Upper lobe of left lung (tissue), 6 donors: ENCODE data around the gene ADAMTS17. TPM values are rescaled to one million over a fixed set of nuclear protein-coding genes. Genes with fewer than 3 reads are reported as not detected.
A peak's percentile ranks its signal among the peaks of the same experiment; 100 is the strongest.

ENCODE experiments used
- ATAC-seq, 2 donors: fragments of 200-7000 bp; cut with Tn5 transposase; one replicate each; pipeline ENCODE4 v1.9.1; 2022; ENCODE audit warnings: mild to moderate bottlenecking in 2 of 2, moderate library complexity in 2 of 2; ENCODE audit not compliant: low FRiP score in 2 of 2
- DNase-seq, 2 donors: peaks; one replicate each; pipeline ENCODE4 v3.0.0-alpha.2; 2019 to 2020
- H3K27ac ChIP-seq, 4 donors: fragments of 200-600 bp; sonication (generic); one replicate each; pipeline ENCODE4 v1.5.1; 2016 to 2019
- H3K27me3 ChIP-seq, 4 donors: fragments of 200-600 bp; sonication (generic); one replicate each; pipeline ENCODE4 v1.5.1; 2017 to 2019
- H3K36me3 ChIP-seq, 4 donors: fragments of 200-600 bp; sonication (generic); one replicate each; pipeline ENCODE4 v1.5.1; 2016 to 2019
- H3K4me1 ChIP-seq, 4 donors: fragments of 200-600 bp; sonication (generic); one replicate each; pipeline ENCODE4 v1.5.1; 2018 to 2019
- H3K4me3 ChIP-seq, 4 donors: fragments of 200-600 bp; sonication (generic); one replicate each; pipeline ENCODE4 v1.5.1; 2017 to 2019; ENCODE audit warnings: mild to moderate bottlenecking in 2 of 4, moderate library complexity in 1 of 4
- H3K9me3 ChIP-seq, 4 donors: fragments of 200-600 bp; sonication (generic); one replicate each; pipeline ENCODE4 v1.5.1; 2018 to 2019
- EP300 ChIP-seq, 4 donors: sonication (generic); formaldehyde crosslinking; IDR thresholded peaks; one replicate each; pipeline ENCODE4 v1.5.1; 2017; ENCODE audit warnings: antibody characterized with exemption in 4 of 4, control low read depth in 2 of 4
- POLR2A ChIP-seq, 4 donors: fragments of 450-650 bp; IDR thresholded peaks; one replicate each; pipeline ENCODE4 v1.5.1; 2016 to 2017; ENCODE audit warnings: antibody characterized with exemption in 4 of 4, mild to moderate bottlenecking in 2 of 4
- POLR2AphosphoS5 ChIP-seq, 2 donors: sonication (generic); formaldehyde crosslinking; IDR thresholded peaks; one replicate each; pipeline ENCODE4 v1.5.1; 2017; ENCODE audit warnings: antibody characterized with exemption in 2 of 2
- WGBS, 2 donors: methylation state at CpG; one replicate each; pipeline ENCODE4 v1.1.5; 2017 to 2018; 5-methylcytosine and 5-hydroxymethylcytosine counted together
- total RNA-seq, 6 donors: library from RNA; depleted of rRNA in 4 of 6; stranded (reverse); fragments of >200 nt in 4 of 6; gene quantifications; one replicate each; pipeline versions ENCODE4 v1.1.0 to v1.2.1, GENCODE V29; 2016 to 2021
- TF ChIP-seq, protein P1 (sequence below), 6 experiments: fragments of 450-650 bp in 4 of 6; fragments of 200-600 bp in 2 of 6; sonication (generic) in 2 of 6; IDR thresholded peaks; one replicate each; pipeline ENCODE4 v1.5.1; 2016 to 2019; ENCODE audit warnings: antibody characterized with exemption in 6 of 6
- donor health status: DM: no; HTN: no; CAD: no; lungs with moderate emphysema.
- donor health status: DM: no; HTN: yes; CAD: no; lungs with severe emphysema.

The ADAMTS17 gene
- total RNA-seq, 6 donors from 2014 or later: 3.2 to 11.5 (median 5.7) TPM

DNA sequence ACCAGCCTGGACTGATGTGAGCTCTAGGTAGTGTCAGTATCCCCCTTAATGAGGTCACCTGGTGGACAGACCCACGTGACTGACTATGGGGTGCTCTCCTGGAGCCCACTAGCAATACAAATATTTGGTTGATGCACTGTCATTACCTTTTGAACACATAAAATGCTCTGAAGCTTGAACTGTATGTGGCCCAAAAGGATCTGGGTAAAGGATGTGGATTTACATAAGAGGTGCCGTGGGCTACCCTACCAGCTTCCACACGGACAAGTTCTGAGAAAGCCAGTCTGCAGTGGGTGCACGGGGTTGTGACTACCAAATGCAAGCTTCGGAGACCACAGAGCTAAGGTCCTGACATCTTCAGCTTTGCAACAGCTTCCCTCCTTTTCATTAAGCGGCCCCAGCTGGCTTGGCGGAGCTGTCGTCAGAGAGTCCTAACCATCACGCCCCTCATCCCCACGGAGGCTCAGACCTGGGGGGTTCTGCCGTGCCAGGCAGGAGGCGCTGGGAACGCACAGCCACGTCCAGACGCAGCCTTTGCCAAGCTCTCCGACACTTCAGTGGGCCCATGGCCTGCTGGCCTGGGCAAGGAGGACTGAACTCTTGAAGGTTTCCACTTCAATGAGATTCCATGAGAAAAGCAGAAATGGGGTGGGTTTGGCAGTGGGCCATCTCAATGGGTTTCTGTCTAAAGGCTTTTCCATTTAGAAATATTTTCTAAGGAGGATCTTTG, 228.3 kb downstream of the ADAMTS17 start:
- WGBS, 2 donors: 66 to 75% methylated on average over 14 to 16 of the region's 16 CpGs
- no peaks in the 10 kb centered on the region for H3K27me3 ChIP-seq
- no peaks in the 10 kb centered on the region for H3K9me3 ChIP-seq
- no peaks in the 10 kb centered on the region for H3K36me3 ChIP-seq
- peak overlapping the region; percentile 29 to 70 (median 58) for H3K27ac ChIP-seq
- DNase-seq: no peak
- ATAC-seq: no peak
- H3K4me3 ChIP-seq: peak overlapping the region in 1 of 4 donors; percentile 39
- TF ChIP-seq POLR2A (IDR thresholded peaks at IDR 0.05) (no peak), EP300 (IDR thresholded peaks at IDR 0.05) (no peak), POLR2AphosphoS5 (IDR thresholded peaks at IDR 0.05) (no peak)
- TF ChIP-seq, protein P1, sequence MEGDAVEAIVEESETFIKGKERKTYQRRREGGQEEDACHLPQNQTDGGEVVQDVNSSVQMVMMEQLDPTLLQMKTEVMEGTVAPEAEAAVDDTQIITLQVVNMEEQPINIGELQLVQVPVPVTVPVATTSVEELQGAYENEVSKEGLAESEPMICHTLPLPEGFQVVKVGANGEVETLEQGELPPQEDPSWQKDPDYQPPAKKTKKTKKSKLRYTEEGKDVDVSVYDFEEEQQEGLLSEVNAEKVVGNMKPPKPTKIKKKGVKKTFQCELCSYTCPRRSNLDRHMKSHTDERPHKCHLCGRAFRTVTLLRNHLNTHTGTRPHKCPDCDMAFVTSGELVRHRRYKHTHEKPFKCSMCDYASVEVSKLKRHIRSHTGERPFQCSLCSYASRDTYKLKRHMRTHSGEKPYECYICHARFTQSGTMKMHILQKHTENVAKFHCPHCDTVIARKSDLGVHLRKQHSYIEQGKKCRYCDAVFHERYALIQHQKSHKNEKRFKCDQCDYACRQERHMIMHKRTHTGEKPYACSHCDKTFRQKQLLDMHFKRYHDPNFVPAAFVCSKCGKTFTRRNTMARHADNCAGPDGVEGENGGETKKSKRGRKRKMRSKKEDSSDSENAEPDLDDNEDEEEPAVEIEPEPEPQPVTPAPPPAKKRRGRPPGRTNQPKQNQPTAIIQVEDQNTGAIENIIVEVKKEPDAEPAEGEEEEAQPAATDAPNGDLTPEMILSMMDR (IDR thresholded peaks at IDR 0.05): no peak
- peaks cover 26 to 45% (median 35%) of the 10 kb centered on the region in 4 donors for H3K4me1 ChIP-seq

DNA sequence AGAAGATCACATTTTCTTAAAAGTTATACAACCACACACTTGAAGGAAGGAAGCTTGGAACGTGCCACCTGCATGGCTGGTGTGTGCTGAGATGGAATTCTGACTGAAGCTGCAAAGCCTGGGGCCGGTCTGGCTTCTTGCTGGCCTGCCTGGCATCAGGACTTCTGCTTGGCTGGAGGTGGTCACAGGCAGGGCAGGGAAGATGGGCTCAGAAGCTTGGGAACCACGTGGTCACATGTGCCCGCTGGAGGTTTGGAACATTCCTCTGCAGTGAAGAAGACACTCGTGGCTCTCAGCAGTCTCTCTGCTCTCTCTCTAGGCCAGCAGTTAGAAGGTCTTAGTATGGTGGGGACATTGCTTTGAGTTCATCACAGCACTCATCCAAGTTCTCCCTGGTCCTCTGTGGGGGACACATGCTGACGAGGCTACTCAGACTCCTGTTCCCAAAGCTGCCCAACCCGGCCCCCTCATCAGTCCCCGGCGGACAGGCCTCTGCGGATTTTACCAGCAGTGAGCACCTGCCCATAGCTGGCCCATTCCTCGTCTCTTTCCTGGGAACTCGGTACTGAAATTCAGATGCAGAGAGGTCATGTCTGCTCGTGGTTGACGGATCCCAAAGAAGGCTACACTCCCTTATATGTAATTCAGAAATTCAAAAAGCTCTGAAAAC, 229.0 kb downstream of the ADAMTS17 start:
- Histone ChIP-seq H3K27ac (peak overlapping the region in 2 of 4 donors; percentile 73 to 83), H3K27me3 (no peaks in the 10 kb centered on the region), H3K9me3 (no peaks in the 10 kb centered on the region), H3K4me3 (no peak overlapping the region), H3K36me3 (no peaks in the 10 kb centered on the region), H3K4me1 (peaks cover 26 to 45% (median 35%) of the 10 kb centered on the region in 4 donors)
- TF ChIP-seq POLR2A (IDR thresholded peaks at IDR 0.05) (no peak), POLR2AphosphoS5 (IDR thresholded peaks at IDR 0.05) (no peak), EP300 (IDR thresholded peaks at IDR 0.05) (no peak)
- TF ChIP-seq, protein P1 (IDR thresholded peaks at IDR 0.05): no peak
- ATAC-seq (no peak), DNase-seq (no peak)
- WGBS, 2 donors: 85 to 91% methylated on average over 10 to 14 of the region's 14 CpGs

DNA sequence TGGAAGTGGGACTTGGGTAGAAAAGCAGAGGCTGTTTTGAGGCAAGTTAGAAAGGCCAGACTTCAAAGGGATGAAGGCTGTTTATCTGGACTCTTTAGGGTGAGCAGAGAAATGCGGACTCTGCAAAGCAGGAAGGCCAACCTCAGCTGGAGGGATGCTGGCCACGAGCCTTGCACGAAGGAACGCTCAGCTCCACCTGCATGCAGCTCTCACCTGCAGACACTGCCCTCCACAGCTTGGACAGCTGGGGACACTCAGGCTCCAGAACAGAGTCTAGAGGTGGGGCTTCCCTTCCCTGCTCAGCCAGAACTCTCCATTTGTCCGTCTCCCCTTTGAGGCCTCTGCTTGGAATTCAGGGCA, 229.7 kb downstream of the ADAMTS17 start:
- H3K4me1 ChIP-seq: peaks cover 26 to 45% (median 35%) of the 10 kb centered on the region in 4 donors

DNA sequence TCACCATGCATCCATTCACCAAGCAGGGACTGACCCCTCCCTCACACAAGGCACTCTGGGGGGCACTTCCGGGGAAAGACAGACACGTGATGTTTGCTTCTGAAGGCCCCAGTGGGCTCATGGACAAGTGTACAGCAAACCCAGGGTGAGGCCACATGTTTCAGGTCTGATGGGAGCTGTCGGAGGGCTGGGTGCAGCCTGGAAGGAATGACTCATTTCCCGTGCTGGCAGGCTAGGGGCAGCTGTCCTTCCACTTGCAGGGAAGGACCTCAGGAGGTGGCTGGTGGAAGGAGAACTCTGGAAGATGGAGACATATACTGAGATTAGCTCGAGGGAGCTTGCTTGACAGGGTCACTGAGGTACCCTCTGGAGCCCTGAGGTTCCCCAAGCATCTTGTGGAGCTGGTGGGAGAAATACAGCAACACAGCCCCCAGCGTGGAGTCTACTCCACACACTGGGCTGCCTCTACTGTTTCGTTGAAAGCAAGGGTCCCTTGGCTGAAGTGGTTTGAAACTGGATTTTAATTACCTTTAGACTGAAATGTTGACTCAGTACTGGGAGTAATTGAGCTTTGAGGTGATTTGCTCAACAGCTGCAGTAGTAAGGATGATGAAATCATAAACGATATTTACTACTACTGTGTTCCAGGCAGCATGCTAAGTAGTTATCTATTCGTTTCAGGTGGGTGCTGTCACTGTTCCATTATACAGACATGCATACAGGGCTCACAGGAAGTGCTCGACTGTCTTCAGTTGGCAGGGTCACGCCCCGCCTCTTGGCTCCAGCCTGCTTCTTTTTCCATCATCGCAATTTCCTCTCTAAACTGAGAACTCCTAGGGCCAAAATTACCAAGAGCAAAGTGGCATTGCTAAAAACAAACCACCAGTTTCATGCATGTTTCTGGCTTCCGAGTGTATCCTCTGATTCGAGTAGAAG, 230.4 kb downstream of the ADAMTS17 start:
- Histone ChIP-seq H3K4me1 (peaks cover 26 to 45% (median 35%) of the 10 kb centered on the region in 4 donors), H3K27ac (peak overlapping the region in 3 of 4 donors; percentile 55 to 83 (median 73)), H3K27me3 (no peaks in the 10 kb centered on the region), H3K36me3 (no peaks in the 10 kb centered on the region), H3K4me3 (no peak overlapping the region), H3K9me3 (no peaks in the 10 kb centered on the region)
- TF ChIP-seq EP300 (IDR thresholded peaks at IDR 0.05): peak in 1 of 4 donors; percentile 54
- TF ChIP-seq, protein P1 (IDR thresholded peaks at IDR 0.05): no peak
- no peak for TF ChIP-seq POLR2A (IDR thresholded peaks at IDR 0.05)
- TF ChIP-seq POLR2AphosphoS5 (IDR thresholded peaks at IDR 0.05): peak; percentile 66 to 82
- WGBS, 2 donors: 35 to 41% methylated on average over 15 of the region's 15 CpGs
- peak in 1 of 2 donors; percentile 48 for DNase-seq
- ATAC-seq: peak; percentile 28 to 72

More for the DNA sequence above, 229.7 kb downstream of the ADAMTS17 start:
- Histone ChIP-seq H3K4me3 (no peak overlapping the region), H3K27ac (peak overlapping the region in 2 of 4 donors; percentile 73 to 83), H3K9me3 (no peaks in the 10 kb centered on the region), H3K27me3 (no peaks in the 10 kb centered on the region), H3K36me3 (no peaks in the 10 kb centered on the region)
- TF ChIP-seq POLR2A (IDR thresholded peaks at IDR 0.05) (no peak), EP300 (IDR thresholded peaks at IDR 0.05) (no peak), POLR2AphosphoS5 (IDR thresholded peaks at IDR 0.05) (no peak)
- TF ChIP-seq, protein P1 (IDR thresholded peaks at IDR 0.05): no peak
- 42 to 63% methylated on average over 4 to 5 of the region's 5 CpGs for WGBS, 2 donors
- no peak for DNase-seq
- ATAC-seq: no peak
